Naive thymus-derived CD4-positive, alpha-beta T cell (primary cell): Measurements from ENCODE around the gene GTF2IRD1. TPM values are rescaled to one million over a fixed set of nuclear protein-coding genes. Genes with fewer than 3 reads are reported as not detected.
"Not testable (repeated sequence)": the region's sequence is repeated elsewhere in the genome, so short reads cannot be mapped to it uniquely, and the experiment has no call there.

Experiments used
- ATAC-seq: fragments of 150-1000 bp; cut with Tn5 transposase; 2 replicates; pipeline ENCODE4 v1.10.0; 2021; ENCODE audit warnings: mild to moderate bottlenecking, moderate library complexity
- CTCF ChIA-PET: fragments of 350-600 bp; sonication (Branson Sonifier 250); formaldehyde crosslinking; loops from one replicate; lab custom pipeline; 2021; ENCODE audit warnings: antibody characterized with exemption; lab: Charles Lee
- POLR2A ChIA-PET: fragments of 350-600 bp; sonication (Branson Sonifier 250); formaldehyde crosslinking; loops from one replicate; lab custom pipeline; 2021; ENCODE audit warnings: antibody characterized with exemption, inconsistent platforms; lab: Charles Lee
- DNase-seq, 9 donors: peaks; one replicate each; pipeline versions ENCODE4 v3.0.0 to v3.0.0-alpha.2; 2020 to 2022; ENCODE audit warnings: mixed read lengths in 1 of 9
- H3K27ac ChIP-seq: one replicate; pipeline ENCODE4 v1.7.0; 2013; ENCODE audit warnings: mild to moderate bottlenecking, low read depth, low read length, moderate library complexity
- H3K27me3 ChIP-seq, 2 donors: one replicate each; pipeline ENCODE4 v1.7.0; 2013; ENCODE audit warnings: low read length in 2 of 2, mild to moderate bottlenecking in 2 of 2, moderate library complexity in 2 of 2; ENCODE audit not compliant: control insufficient read depth in 2 of 2, insufficient read depth in 2 of 2
- H3K36me3 ChIP-seq, 3 experiments: 1 replicate in 2 of 3; 2 replicates in 1 of 3; pipeline ENCODE4 v1.7.0; 2013; ENCODE audit warnings: low read length in 3 of 3, mild to moderate bottlenecking in 3 of 3, moderate library complexity in 1 of 3; ENCODE audit not compliant: insufficient read depth in 3 of 3, control insufficient read depth in 2 of 3
- H3K4me1 ChIP-seq, 2 donors: one replicate each; pipeline ENCODE4 v1.7.0; 2013; ENCODE audit warnings: low read length in 2 of 2, mild to moderate bottlenecking in 2 of 2, moderate library complexity in 1 of 2; ENCODE audit not compliant: control insufficient read depth in 2 of 2, insufficient read depth in 2 of 2
- H3K4me3 ChIP-seq: 2 replicates; pipeline ENCODE4 v1.7.0; 2013; ENCODE audit warnings: mild to moderate bottlenecking, low read length
- H3K9me3 ChIP-seq, 3 experiments: 1 replicate in 2 of 3; 2 replicates in 1 of 3; pipeline ENCODE4 v1.7.0; 2013; ENCODE audit warnings: low read length in 3 of 3; ENCODE audit not compliant: control insufficient read depth in 2 of 3
- H3K27ac Mint-ChIP-seq, 9 donors: one replicate each; pipeline ENCODE4 v1.8.0; 2020 to 2022; ENCODE audit warnings: mixed read lengths in 9 of 9, mild to moderate bottlenecking in 8 of 9, moderate library complexity in 5 of 9, inconsistent platforms in 2 of 9
- H3K27me3 Mint-ChIP-seq, 5 donors: one replicate each; pipeline ENCODE4 v1.8.0; 2021 to 2022; ENCODE audit warnings: mixed read lengths in 5 of 5, mild to moderate bottlenecking in 1 of 5
- H3K36me3 Mint-ChIP-seq, 5 donors: one replicate each; pipeline ENCODE4 v1.8.0; 2020 to 2022; ENCODE audit warnings: mixed read lengths in 5 of 5, mild to moderate bottlenecking in 3 of 5, inconsistent platforms in 1 of 5
- H3K4me1 Mint-ChIP-seq, 7 donors: one replicate each; pipeline ENCODE4 v1.8.0; 2020 to 2022; ENCODE audit warnings: mixed read lengths in 7 of 7, mild to moderate bottlenecking in 3 of 7, inconsistent platforms in 1 of 7
- H3K4me3 Mint-ChIP-seq, 10 donors: one replicate each; pipeline ENCODE4 v1.8.0; 2020 to 2022; ENCODE audit warnings: mild to moderate bottlenecking in 10 of 10, mixed read lengths in 10 of 10, moderate library complexity in 6 of 10, inconsistent platforms in 2 of 10
- H3K9me3 Mint-ChIP-seq, 11 donors: one replicate each; pipeline ENCODE4 v1.8.0; 2020 to 2022; ENCODE audit warnings: mixed read lengths in 11 of 11, mild to moderate bottlenecking in 4 of 11, inconsistent platforms in 1 of 11, moderate library complexity in 1 of 11
- intact Hi-C, 2 donors: fragments of 100-400 bp; cut with micrococcal nuclease; formaldehyde crosslinking; loops; one replicate each; pipeline ENCODE4 v1.15.1; 2023
- polyA plus RNA-seq, 2 donors: library from polyadenylated mRNA; unstranded; fragments of 300-500 nt; fragmentation: Illumina TruSeq; gene quantifications; one replicate each; pipeline ENCODE4 v1.2.3, GENCODE V29; 2021
- total RNA-seq, 6 experiments: library from RNA in 5 of 6; stranded (reverse) in 5 of 6; gene quantifications; 1 replicate in 5 of 6; 2 replicates in 1 of 6; pipeline ENCODE4 v1.2.3 and lab custom pipeline; 2021 to 2026

The GTF2IRD1 gene
- total and polyA plus RNA-seq, 7 experiments from 2014 or later, result 0.07 to 5.6 (median 0.93) TPM; not detected in 1

DNA sequence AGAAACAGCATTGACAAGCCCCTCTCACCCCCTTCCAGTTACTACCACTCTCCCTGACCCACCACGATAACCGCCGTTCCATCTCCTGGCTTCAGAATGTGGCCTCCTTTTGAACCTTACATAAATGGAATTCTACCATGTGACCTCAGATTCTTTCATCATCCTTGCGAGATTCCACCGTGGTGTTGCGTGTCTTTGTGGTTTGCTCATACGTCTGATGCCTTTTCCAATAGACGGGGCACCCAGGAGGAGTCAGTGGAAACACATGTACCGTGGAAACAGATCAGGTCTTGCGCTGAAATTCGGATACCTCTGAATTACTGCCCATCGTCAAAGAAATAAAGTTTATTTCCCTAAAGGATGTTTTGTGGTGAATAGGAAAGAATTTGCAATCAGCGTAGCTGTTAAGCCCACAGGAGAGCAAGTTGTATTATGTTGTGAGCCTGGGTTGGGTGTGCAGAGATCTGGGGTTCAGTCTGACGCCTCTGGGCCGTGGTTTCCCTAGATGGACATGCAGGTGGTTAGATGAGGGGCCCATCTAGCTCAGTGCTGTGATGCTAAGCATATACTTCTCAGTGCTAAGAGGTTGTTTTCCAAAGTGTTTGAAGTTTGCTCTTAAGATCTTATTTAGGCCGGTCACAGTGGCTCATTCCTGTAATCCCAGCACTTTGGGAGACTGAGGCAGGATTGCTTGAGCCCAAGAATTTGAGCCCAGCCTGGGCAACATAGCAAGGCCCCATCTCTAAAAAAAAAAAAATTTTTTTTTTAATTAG lies 29.1 kb downstream of the GTF2IRD1 start:
- peaks cover 2 to 29% (median 12%) of the 10 kb centered on the region in 5 donors for H3K27me3 Mint-ChIP-seq
- Histone ChIP-seq H3K9me3 (no peaks in the 10 kb centered on the region), H3K27me3 (no peaks in the 10 kb centered on the region), H3K4me1 (no peaks in the 10 kb centered on the region), H3K4me3 (no peak overlapping the region), H3K36me3 (no peaks in the 10 kb centered on the region), H3K27ac (no peak overlapping the region)
- H3K27ac Mint-ChIP-seq, result no peak overlapping the region
- CTCF ChIA-PET, result no interaction called here
- peaks cover 0 to 1% (median 0%) of the 10 kb centered on the region in 11 donors for H3K9me3 Mint-ChIP-seq
- intact Hi-C loops, result no loop called here
- DNase-seq, result no peak
- no peak for ATAC-seq
- peaks cover 0 to 7% (median 0%) of the 10 kb centered on the region in 7 donors for H3K4me1 Mint-ChIP-seq
- POLR2A ChIA-PET, result no interaction called here
- H3K4me3 Mint-ChIP-seq, result no peak overlapping the region
- H3K36me3 Mint-ChIP-seq, result no peaks in the 10 kb centered on the region

DNA sequence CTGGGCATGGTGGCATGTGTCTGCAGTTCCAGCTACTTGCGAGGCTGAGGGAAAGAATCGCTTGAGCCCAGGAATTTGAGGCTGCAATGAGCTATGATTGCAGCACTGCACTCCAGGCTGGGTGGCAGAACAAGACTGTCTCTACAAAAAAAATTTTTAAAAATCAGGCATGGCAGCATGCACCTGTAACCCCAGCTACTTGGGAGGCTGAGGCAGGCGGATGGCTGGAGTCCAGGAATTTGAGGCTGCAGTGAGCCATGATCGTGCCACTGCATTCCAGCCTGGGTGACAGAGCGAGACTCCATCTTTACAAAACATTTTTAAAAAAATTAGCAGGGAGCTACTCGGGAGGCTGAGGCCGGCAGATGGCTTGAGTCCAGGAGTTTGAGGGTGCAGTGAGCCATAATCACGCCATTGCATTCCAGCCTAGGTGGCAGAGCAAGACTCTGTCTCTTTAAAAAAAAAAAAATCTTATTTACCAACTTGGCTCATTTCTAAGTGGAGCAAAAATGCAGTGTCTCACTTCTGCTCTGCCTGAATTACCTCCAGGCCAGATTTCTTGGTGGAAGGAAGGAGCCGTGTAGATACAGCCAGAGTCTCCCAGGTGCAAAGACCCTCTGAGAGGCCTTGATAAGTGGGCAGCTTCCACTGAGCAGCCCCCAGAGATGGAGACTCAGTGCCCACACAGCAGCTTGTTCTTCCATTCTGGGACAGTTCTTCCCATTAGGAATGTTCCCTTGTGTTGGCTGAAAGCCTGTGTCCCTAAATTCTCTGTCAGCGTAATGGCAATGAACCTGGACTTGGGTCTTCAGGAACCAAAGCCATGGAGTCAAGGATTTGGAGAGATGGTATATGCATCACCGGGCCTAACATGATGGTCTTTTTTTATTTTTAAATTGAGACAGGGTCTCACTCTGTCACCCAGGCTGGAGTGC lies 30.0 kb downstream of the GTF2IRD1 start:
- ATAC-seq, result no peak
- peaks cover 0 to 6% (median 0%) of the 10 kb centered on the region in 7 donors for H3K4me1 Mint-ChIP-seq
- no peaks in the 10 kb centered on the region for H3K4me1 ChIP-seq
- H3K36me3 ChIP-seq, result no peaks in the 10 kb centered on the region
- ChIA-PET CTCF (no interaction called here), POLR2A (no interaction called here)
- H3K27ac ChIP-seq, result no peak overlapping the region
- peaks cover 2 to 25% (median 12%) of the 10 kb centered on the region in 5 donors for H3K27me3 Mint-ChIP-seq
- no peaks in the 10 kb centered on the region for H3K9me3 ChIP-seq
- H3K27ac Mint-ChIP-seq, result no peak overlapping the region
- H3K27me3 ChIP-seq, result no peaks in the 10 kb centered on the region
- intact Hi-C loops, result no loop called here
- H3K4me3 Mint-ChIP-seq, result no peak overlapping the region
- peaks cover 0 to 1% (median 0%) of the 10 kb centered on the region in 11 donors for H3K9me3 Mint-ChIP-seq
- H3K36me3 Mint-ChIP-seq, result no peaks in the 10 kb centered on the region
- no peak overlapping the region for H3K4me3 ChIP-seq
- no peak for DNase-seq

DNA sequence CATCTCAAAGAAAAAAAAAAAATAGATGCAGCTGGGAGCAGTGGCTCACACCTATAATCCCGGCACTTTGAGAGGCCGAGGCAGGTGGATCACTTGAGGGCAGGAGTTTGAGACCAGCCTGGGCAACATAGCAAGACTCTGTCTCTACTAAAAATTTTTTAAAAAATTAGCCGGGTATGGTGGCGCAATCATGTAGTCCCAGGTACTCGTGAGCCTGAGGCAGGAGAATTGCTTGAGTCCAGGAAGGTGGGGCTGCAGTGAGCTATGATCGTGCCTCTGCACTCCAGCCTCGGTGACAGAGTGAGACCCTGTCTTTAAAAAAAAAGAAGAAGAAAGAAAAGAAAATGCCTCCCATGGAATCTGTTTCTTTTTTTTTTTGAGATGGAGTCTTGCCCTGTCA lies 31.9 kb downstream of the GTF2IRD1 start:
- Histone ChIP-seq H3K4me3 (no peak overlapping the region), H3K27ac (no peak overlapping the region), H3K4me1 (no peaks in the 10 kb centered on the region), H3K27me3 (no peaks in the 10 kb centered on the region), H3K36me3 (no peaks in the 10 kb centered on the region), H3K9me3 (no peaks in the 10 kb centered on the region)
- DNase-seq, result no peak
- intact Hi-C loops, result no loop called here
- Mint-ChIP-seq H3K27ac (no peak overlapping the region), H3K4me1 (peaks cover 0 to 3% (median 0%) of the 10 kb centered on the region in 7 donors), H3K36me3 (no peaks in the 10 kb centered on the region), H3K27me3 (peaks cover 0 to 15% (median 12%) of the 10 kb centered on the region in 5 donors), H3K9me3 (peaks cover 0 to 1% (median 0%) of the 10 kb centered on the region in 11 donors), H3K4me3 (no peak overlapping the region)
- ATAC-seq, result no peak
- ChIA-PET POLR2A (no interaction called here), CTCF (no interaction called here)

DNA sequence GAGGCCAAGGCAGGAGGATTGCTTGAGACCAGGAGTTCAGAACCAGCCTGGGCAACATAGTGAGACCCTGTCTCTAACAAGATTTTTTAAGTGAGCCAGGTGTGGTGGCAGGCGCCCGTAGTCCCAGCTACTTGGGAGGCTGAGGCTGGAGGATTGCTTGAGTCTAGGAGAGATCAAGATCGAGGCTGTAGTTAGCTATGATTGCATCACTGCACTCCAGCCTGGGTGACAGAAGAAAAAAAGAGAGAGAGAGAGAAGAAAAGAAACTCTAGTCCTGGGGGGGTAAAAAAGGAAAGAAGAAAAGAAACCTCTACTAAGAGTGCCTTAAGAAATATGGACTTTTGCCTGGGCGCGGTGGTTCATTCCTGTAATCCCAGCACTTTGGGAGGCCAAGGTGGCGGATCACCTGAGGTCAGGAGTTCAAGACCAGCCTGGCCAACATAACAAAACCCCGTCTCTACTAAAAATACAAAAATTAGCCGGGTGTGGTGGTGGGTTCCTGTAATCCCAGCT lies 34.9 kb downstream of the GTF2IRD1 start:
- H3K9me3 Mint-ChIP-seq, result peaks cover 0 to 11% (median 5%) of the 10 kb centered on the region in 11 donors
- H3K36me3 Mint-ChIP-seq, H3K27ac ChIP-seq, H3K9me3 ChIP-seq, CTCF ChIA-PET, intact Hi-C loops, ATAC-seq, H3K36me3 ChIP-seq, H3K4me3 Mint-ChIP-seq, DNase-seq, H3K27me3 ChIP-seq, H3K4me3 ChIP-seq, H3K27ac Mint-ChIP-seq, H3K27me3 Mint-ChIP-seq, POLR2A ChIA-PET, H3K4me1 Mint-ChIP-seq, H3K4me1 ChIP-seq: not testable (repeated sequence)

DNA sequence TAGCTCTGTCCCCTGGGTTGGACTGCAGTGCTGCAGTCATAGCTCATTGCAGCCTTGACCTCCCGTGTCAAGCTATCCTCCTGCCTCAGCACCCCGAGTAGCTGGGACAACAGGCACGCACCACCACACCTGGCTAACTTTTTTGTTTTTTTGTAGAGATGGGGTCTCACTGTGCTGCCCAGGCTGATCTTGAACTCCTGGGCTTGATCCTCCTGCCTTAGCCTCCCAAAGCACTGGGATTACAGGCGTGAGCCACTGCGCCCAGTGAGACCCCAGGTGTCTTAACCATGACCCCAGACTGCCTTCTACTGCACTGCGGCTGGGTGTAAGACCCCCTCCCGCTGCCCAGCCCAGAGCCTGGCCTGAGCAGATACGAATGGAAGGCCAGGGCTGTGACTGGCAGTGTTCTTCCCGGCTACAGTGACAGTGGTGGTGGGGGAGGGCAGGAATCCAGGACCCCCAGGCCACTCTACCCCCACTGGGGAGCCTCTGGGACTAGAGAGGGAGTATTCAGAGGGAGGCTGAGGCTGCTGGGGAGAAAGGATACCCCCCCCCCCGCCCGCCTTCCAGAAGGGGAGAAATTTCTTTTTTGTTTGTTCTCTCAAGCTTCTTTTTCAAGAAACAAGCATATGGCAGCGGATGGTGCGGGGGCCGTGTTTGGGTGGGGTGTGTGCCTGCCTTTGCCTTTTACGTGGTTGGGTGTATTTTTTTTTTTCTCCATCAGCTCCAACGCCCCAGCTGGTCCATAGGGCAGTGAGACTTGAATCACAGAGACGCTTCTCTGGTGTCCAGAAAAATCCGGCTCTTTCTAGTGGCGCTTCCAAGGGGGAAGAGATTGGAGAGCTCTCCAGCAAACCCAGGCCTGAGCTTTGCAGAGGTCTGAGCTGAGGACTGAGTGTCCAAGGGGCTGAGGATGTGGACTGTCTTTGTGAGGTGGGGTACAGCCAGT lies 36.6 kb downstream of the GTF2IRD1 start:
- no peak for DNase-seq
- H3K36me3 Mint-ChIP-seq, result peaks cover 0 to 5% (median 4%) of the 10 kb centered on the region in 5 donors
- Histone ChIP-seq H3K4me1 (no peaks in the 10 kb centered on the region), H3K27ac (no peak overlapping the region), H3K4me3 (no peak overlapping the region), H3K36me3 (no peaks in the 10 kb centered on the region), H3K27me3 (no peaks in the 10 kb centered on the region), H3K9me3 (no peaks in the 10 kb centered on the region)
- H3K27me3 Mint-ChIP-seq, result no peaks in the 10 kb centered on the region
- H3K4me3 Mint-ChIP-seq, result no peak overlapping the region
- ATAC-seq, result no peak
- peaks cover 0 to 11% (median 5%) of the 10 kb centered on the region in 11 donors for H3K9me3 Mint-ChIP-seq
- POLR2A ChIA-PET, result no interaction called here
- no peaks in the 10 kb centered on the region for H3K4me1 Mint-ChIP-seq
- intact Hi-C loops, result no loop called here
- CTCF ChIA-PET, result no interaction called here
- no peak overlapping the region for H3K27ac Mint-ChIP-seq

DNA sequence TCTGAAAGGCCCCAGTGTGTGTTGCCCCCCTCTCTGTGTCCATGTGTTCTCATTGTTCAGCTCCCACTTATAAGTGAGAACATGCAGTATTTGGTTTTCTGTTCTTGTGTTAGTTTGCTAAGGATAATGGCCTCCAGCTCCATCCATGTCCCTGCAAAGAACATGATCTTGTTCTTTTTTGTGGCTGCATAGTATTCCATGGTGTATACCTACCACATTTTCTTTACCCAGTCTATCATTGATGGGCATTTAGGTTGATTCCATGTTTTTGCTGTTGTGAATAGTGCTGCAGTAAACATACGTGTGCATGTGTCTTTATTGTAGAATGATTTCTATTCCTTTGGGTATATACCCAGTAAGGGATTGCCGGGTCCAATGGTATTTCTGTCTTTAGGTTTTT lies 37.8 kb downstream of the GTF2IRD1 start:
- H3K9me3 Mint-ChIP-seq, result peaks cover 0 to 11% (median 5%) of the 10 kb centered on the region in 11 donors
- H3K27me3 Mint-ChIP-seq, H3K9me3 ChIP-seq, H3K36me3 Mint-ChIP-seq, H3K4me1 Mint-ChIP-seq, intact Hi-C loops, H3K27ac ChIP-seq, H3K36me3 ChIP-seq, DNase-seq, POLR2A ChIA-PET, H3K4me3 ChIP-seq, H3K27ac Mint-ChIP-seq, H3K27me3 ChIP-seq, H3K4me1 ChIP-seq, H3K4me3 Mint-ChIP-seq, CTCF ChIA-PET, ATAC-seq: not testable (repeated sequence)
